Embryonic facial prominence (tissue), 1 donor: ENCODE measurements around the gene SPEM1.
A peak's percentile ranks its signal among the peaks of the same experiment; 100 is the strongest.

Experiments
- DNase-seq: peaks from one replicate; pipeline ENCODE4 v3.0.0-alpha.2; 2016; ENCODE audit errors: extremely low spot score

Gene SPEM1

DNA sequence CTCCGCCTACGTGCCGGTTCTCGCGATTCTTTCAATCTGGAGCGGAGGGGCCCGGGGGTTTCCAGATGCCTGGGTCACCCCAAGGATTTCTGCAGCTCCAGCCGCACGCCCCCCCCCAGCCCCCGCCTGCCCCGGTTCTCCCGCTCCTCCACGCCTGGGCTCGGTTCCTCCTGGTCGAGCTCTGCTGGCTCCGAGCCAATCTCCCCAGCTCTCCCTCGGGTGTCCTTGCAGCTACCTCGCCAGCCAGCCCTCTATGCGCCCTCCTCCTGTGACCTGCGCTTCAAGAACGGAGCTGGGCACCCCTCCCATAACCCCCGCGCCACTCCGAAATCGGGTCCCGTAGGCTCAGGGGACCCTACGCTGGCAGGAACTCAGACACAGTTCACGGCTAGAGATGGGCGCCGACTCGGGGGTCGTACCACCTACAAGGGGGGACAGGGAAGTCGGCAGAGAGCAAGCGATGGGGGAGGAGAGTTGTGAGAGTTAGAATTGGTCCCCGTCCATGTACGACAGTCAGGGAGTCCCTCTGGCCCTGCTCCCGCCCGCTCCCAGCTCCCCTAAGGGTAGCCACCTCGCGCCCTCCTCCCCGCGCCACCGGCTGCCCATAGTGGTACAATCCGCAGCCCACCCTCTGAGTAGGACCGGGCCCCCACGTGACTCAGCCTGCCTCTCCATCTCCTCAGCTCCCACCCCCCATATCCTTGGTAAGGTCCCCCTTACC, 20.1 kb downstream of the SPEM1 start:
- DNase-seq, result peak; percentile 43

- DNase-seq, result peak; percentile 46
These were observed 20.7 kb downstream of the SPEM1 start for GRCh38 chr17:7440834-7441195.

DNA sequence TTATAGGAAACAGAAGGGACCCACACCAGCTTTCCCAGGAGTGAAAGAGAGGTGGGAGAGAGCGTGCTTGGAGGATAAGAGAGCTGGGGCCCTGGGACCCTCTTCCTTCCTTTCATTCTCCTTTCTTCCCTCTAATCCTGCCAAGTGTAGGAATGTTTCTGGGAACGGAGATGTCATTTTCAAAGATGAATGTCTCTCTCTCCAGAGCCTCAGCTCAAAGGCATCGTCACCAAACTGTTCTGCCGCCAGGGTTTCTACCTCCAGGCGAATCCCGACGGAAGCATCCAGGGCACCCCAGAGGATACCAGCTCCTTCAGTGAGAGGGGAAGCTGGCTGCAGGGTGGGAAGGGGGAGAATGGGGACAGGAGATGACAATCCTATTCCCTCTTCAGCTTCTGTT, 21.1 kb downstream of the SPEM1 start:
- no peak for DNase-seq

GRCh38 chr17:7442142-7442541, 22.0 kb downstream of the SPEM1 start:
- no peak for DNase-seq

DNA sequence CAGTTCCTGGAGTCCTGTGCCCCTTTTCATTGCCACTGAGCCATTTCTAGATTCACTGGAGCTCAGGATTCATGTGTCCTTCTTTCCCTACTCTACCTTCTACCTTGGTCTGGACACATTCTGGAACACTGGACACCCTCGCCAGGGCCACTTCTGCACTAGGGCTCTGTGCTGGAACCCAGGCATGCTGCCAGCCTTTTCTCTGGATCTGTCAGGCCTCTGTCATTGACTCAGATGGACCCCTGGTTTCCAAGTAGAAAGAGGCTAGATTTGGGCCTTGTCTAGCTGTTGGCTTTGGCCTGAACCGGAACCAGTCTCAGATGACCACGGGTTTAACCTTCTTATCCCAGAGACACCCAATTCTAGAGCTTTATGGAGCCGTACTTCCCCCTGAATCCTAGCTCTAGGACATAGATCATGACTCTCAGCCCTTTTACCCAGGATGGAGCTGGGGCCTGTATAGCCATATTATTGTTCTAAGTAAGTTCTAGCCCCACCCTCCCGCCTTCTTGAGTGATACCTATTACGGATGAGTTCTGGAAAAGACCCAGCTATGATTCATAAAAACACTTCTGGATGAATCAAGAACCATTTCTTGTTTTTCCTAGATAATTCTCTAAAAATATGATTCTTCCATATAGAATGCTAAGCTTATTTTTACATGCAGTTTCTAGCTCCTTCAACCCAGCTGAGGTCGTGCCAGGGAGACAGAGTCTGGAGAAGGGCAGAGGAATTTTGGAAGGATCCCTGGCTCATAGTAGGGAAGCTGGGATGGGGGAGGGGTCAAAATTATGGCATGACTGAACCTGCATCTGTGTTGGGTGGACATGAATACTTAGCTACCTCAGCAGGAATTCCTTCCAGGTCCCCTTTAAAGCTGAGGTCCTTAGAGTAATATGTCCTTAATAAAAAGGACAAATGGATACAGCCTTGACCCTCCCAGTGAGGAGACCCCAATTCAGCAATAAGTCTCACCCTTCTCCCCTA, 23.7 kb downstream of the SPEM1 start:
- DNase-seq, result no peak

DNA sequence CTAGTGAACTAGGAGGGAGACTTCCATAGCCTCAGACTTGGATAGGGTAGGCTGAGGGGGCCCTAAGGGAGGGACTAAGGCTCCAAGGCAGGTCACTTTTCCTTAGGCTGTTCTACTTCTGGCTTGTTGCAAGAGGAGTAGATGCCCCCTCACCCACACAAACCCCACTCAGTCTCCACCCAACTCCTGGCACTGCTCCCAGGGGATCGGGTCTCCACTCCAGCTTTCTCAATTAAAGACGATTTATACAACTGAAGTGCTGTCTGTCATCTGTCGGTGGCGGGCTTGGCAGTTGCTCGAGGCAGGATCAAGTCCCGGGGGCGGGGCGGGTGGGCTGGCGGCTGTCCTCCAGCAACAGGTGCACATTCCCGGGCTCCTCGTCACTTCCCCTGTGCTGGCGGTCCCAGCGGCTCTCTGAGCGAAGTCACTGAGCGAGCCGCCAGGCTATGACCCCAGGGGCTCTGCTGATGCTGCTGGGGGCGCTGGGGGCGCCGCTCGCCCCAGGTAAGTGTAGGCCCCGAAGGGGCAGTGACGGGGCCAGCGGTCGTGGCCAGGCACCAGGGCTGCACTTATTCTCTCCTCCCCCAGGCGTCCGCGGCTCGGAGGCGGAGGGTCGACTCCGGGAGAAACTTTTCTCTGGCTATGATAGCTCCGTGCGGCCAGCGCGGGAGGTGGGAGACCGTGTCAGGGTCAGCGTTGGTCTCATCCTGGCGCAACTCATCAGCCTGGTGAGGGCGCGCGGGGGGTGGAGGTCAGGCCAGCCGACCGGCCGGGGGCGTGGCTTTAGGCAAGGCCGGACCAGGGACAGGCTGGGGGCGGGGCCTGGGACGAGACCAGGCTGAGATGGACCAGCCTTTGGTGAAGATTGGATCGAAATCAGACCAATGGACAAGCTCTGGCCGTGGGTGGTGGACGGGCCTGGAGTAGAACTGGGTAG, 24.8 kb downstream of the SPEM1 start, which contains the start of gene CHRNB1:
CHRNB1 (plus strand) TSS at position 380 of the 937 bp plus-strand sequence; CDS start at position 447, 67 bp downstream.
- DNase-seq, result no peak

DNA sequence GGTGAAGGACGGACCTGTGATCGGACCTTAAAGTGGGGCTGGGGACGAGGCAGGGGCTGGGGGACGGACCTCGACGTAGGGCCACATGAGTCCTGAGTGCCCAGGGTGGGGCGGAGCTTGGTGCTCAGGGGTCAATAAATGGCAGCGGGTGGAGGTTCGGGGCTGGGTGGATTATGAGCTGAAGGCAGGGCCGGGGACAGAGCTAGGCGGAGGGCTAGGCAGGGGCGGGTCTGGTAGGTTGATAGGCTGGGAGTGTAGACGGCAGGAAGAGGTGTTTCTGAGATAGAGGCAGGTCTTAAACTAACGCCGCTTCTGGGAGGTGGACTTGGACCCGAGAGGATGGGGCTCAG, 25.5 kb downstream of the SPEM1 start:
- no peak for DNase-seq

- no peak for DNase-seq
These were observed 28.3 kb downstream of the SPEM1 start for GRCh38 chr17:7448461-7448860.

- no peak for DNase-seq
These were observed 39.9 kb downstream of the SPEM1 start for GRCh38 chr17:7459961-7460545.

DNA sequence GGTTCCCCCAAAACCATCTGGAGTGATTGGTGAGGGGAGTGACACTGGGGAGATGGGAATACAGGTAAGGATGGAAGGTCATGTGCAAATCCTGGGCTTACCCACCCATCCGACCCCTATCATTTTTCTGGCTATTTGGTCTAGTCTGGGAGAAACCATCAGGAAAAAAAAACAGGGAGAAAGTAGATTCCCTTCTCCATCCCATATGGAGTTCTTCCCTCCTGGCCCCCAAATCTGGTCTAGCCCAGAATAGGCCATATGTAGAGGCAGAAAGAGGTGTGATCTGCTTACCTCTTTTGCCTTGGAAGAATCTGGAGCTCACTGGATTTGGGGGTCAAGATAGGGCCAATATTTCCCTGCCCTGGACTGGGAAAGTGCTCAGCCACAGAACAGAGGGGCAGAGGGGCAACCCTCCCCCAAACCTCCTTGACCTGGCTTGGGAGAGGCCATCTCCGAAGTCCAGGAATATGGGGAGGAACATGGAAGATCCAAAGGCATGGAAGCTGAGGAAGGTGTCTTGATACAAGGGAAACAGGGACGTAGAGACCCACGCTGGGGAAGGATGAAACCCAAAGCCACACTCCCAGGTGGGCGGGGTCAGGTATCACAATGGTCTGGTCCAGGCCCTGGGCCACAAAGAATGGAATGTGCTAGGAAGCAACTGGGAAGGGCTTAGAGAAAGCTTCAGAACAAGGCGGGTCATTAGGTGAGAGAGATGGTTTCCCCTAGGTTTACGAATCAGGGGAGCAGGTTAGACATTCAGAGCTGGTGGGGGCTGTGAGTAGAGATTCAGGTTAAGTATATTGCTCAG, 40.9 kb downstream of the SPEM1 start:
- DNase-seq, result no peak

DNA sequence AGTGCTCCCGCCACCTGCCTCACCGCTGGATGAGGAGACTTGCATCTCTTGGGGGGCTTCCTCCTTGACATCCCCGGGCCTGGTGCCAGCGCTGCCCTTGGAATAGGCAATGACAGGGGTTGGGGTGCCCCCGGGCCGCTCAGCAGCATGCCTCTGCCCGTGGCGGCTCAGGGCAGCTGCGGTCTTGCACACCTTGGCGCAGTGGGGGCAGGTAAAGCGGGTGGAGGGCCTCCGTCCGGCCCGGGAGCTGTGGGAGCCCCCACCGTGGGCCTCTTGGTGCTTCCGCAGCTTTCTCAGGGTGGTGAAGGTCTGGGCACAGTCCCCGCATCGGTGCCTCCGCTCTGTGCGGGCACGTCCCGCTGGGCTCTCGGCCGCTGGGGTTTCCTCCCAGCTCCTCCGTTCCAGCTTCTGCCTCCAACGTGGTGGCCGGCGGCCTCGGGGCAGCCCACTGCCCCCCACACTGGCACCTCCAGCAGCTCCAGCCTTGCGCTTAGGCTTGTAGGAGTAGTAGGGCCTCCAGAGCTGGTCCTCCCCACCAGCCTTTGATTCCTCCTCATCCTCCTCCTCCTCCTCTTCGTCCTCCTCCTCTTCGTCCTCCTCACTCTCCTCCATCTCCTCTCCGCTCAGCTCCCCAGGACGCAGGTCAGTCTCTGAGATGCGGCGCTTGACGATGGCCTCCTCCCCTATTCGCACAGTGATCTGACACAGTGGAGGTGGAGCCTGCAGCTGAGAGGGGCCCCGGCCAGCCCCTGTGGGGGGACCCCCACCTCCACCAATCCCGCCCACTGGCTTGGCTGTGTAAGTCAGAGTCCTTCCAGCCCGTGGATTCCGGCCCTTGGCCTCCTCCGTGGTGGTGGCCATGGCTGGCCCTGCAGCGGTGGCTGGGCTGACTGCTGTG, 42.6 kb downstream of the SPEM1 start:
- no peak for DNase-seq

DNA sequence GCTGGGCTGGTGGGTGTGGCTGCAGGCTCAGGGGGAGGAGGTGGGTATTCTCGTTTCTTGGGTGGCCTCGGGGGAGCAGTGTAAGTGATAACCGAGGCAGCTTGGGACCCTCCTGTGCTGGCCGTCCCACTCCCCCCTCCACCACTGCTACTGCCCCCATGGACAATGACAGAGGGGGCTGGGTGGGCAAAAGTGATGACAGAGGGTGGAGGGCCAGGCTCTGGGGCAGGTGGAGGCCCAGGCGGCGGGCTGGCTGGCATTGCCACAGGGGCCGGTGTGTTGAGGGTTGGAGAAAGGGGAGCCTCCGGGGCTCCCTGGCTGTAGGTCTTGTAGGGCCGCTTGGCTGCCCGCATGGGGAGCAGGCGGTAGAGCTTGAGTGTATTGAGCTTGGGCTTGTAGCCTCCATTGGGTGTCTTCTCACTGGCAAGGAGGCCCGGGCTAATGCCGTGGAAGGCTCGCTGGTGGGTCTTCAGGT, 43.3 kb downstream of the SPEM1 start:
- DNase-seq, result no peak

DNA sequence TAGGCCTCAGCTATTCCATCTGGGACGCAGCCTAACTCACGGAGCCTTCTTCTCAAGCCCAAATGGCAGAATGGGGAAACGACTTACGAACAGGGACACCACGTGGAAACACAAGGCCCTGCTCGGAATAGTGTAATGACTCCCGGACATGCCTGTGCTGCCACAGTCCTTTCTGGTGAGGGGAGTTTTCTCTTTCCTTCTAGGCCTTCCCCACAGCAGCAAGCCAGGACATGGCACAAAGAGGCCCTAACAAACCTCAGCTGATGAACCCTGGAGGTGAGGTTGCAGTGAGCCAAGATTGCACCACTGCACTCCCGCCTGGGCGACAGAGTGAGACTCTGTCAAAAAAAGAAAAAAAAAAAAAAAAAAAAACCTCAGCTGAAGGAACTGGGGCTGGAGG, 44.0 kb downstream of the SPEM1 start:
- no peak for DNase-seq

- no peak for DNase-seq
These were observed 45.6 kb downstream of the SPEM1 start for GRCh38 chr17:7465597-7466275.

GRCh38 chr17:7466318-7466638, 46.2 kb downstream of the SPEM1 start:
- no peak for DNase-seq

- DNase-seq, result no peak
These were observed 46.7 kb downstream of the SPEM1 start for GRCh38 chr17:7466639-7467341.

DNA sequence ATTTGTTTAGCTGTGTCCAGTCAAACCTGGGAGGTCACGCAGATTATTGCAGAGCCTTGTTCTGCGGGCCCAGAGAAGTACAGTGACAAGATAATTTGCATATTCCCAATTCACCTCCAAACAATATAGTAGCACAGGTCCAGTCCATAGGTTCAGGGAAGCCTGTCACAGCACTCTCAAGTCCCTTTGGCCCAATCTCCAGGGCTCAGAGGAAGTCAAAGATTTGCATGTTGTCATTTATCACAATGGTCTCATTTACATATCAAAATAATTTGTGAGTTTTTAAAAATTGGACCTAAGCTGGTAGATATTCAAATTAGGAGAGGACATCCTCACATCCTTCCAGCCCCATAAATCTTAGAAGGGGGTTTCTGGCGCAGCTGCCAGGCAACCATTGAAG, 47.4 kb downstream of the SPEM1 start:
- DNase-seq, result no peak

- no peak for DNase-seq
These were observed 48.2 kb downstream of the SPEM1 start for GRCh38 chr17:7468290-7468689.
